ELF-1 (cell line): ENCODE results near the gene ZNRF3.
A peak's percentile ranks its signal among the peaks of the same experiment; 100 is the strongest.
"Not testable (repeated sequence)": the region's sequence is repeated elsewhere in the genome, so short reads cannot be mapped to it uniquely, and the experiment has no call there.

Experiments
- DNase-seq: peaks from one replicate; pipeline ENCODE4 v3.0.0-alpha.2; 2016; ENCODE audit warnings: low read depth, low spot score

Gene ZNRF3

DNA sequence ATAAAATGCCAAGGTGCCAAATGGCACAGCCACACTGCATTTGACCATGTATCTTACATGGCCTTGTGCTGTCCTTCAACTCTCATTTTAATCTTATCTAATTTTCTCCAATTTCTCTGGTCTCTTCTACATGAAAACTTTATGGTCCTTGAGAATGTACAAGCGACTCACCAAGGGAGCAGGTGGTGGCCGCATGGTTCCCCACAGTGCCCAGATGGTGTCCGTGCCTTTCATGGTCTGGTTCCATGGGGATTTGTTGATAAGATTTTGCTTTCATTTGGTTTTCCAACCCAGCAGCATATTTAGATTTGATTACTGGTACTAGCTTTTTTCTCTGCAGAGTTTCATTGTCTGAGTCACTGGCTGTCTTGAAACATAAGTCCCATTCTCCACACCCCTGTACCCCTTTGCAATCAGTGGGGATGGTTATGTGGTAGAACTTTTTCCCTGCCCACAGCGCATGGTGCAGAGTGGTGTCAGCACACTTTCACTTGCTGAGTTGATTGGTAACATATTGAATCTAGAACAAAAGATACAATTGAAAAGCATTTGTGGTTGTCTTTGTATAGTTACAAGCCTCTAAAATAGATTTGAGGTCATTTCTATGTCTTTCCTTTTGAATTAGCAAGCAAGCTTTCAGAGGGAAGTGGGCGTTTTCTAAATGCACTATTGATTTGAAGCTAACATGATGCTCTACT lies 24.1 kb downstream of the ZNRF3 start:
- DNase-seq = no peak

DNA sequence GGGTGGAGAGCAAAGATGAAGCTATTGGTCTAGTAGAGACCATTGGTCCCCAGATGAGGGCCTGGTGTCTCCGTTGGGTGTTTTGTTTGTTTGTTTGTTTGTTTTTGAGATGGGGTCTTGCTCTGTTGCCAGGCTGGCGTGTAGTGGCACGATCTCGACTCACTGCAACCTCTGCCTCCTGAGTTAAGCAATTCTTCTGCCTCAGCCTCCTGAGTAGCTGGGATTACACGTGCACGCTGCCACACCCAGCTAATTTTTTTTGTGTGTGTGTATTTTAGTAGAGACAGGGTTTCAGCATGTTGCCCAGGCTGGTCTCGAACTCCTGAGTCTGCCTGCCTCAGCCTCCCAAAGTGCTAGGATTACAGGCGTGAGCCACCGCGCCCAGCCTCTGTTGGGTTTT lies 25.4 kb downstream of the ZNRF3 start:
- DNase-seq = not testable (repeated sequence)

DNA sequence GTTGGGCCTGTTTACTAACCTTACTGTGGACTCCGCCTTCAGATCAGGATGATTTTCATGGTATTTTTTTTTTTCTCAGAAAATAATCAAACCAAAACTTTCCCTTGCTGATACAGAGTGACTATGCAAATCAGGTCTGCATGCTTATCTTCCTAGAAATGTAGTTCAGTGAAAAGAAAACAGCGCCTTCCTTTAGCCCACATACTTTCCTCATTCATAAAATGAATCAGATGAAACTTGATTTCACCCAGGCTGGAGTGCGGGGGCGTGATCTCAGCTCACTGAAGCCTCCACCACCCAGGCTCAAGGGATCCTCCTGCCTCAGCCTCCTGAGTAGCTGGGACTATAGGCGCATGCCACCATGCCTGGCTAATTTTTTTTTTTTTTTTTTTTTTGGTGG lies 26.0 kb downstream of the ZNRF3 start:
- no peak for DNase-seq

- DNase-seq = no peak
Observed at GRCh38 chr22:28910569-28911303, 27.4 kb downstream of the ZNRF3 start.

DNA sequence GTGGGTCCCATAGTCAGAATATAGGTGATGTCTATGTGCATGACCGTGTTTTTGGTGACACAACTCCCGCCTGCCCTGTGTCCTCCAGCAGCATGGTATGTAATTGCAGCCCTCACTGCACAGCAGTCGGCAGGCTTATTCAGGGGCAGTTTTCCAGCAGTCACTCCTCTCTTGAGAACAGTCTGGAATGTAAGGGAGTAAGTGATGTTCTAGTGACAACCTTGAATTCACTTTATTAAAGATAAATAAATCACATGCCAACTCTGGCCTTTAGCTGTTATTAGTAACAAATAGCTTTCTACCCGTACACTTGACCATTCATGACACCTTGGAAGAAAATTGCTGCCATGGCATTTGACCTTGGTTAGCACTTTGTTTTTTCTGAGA lies 27.9 kb downstream of the ZNRF3 start:
- no peak for DNase-seq

DNA sequence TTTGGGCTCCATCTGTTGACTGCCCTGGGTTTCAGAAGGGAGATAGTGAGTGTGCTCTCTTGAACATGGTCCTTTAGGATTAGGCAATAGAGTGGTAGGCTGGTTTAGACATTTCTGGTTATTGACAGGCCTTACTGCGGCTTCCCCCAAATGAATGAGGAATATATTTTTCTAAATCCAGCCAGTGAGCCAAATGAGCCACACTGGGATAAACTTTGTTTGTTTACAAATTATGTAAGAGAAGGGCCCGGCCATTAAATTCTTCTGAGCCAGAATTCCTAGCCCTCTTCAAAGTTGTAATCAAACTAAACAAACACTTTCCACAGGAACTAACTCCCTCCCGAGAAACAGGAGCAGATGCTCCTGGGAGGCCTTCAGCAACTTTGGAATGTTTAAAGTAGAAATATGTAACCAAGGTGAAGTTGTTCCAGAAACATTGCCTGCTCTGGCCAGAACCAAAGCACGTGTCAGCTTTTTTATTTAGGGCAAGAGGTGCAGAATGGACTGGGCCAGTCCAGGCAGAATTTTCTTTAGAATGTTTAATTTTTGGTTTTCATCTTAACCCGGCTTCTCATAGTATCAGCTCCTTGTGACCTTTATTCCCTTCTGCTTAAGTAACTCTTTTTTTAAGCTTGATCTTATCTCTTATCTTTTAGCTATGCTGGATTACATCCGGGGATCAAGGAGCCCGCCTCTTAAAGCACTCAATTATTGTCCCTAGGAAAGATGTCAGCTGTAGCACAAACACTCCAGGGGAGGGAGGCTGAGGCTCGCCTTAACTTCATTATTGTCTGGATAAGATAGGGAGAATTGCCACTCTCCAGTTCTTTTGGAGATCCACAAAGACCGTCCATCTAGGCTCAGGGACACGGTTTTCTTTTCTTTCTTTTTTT lies 28.7 kb downstream of the ZNRF3 start:
- peak; percentile 35 for DNase-seq

- DNase-seq = no peak
Observed at GRCh38 chr22:28914201-28914600, 30.8 kb downstream of the ZNRF3 start.

DNA sequence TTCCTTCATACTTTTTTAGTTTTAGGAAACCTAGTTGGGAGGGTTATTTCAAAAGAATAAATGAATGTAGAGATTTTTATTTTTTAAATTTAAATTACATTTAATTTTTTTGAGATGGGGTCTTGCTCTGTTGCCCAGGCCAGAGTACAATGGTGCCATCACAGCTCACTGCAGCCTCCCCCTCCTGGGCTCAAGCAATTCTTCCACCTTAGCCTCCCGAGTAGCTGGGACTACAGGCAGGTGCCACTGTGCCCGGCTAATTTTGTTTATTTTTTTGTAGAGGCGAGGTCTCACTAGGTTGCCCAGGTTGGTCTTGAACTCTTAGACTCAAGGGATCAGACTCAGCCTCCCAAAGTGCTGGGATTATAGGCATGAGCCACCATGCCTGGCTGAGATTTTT lies 32.6 kb downstream of the ZNRF3 start:
- no peak for DNase-seq

GRCh38 chr22:28917747-28918549 lies 34.6 kb downstream of the ZNRF3 start:
- peak; percentile 79 for DNase-seq

GRCh38 chr22:28918550-28919271 lies 35.3 kb downstream of the ZNRF3 start:
- peak; percentile 77 for DNase-seq

DNA sequence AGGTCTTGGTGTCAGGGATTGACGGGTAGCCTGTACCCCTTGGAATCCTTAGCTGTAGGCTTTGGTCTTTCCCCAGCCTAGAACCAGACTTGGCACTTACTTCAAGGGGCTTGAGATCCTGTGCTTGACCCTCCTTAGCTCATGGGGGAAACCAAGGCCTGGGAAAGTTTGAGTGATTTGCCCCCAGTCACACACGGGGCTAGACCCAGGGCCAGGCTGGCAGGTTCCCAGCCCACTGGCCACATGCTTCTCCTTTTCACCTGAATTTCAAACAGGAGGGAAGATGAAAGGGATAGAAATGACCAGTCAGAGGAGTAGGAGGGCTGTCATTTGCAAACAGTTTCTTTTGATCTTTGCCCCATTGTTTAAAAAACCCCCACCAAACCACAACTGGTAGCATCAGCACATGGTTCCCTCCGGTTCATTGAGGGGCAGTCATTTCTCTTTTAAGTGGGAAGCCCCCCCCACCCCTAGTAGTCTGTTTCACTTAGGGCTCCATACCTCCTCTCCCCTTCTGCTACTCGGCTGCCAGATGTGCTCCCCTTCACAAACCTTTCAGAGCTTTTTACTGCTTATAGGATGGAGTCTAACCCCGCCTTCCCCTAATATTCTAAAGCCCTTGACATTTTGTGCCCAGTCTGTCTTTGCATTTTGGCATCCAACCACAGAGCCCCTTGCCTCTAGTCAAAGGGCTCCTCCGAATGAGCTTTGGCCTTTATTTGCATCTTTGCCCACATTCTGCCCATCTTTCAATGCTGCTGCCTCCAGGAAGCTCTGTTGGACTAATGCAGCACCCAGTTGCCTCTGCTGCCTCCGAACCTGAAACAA lies 37.6 kb downstream of the ZNRF3 start:
- DNase-seq = peak; percentile 61

- no peak for DNase-seq
Observed at GRCh38 chr22:28921585-28921879, 38.2 kb downstream of the ZNRF3 start.

GRCh38 chr22:28922540-28923244 lies 39.3 kb downstream of the ZNRF3 start:
- DNase-seq = peak; percentile 48

DNA sequence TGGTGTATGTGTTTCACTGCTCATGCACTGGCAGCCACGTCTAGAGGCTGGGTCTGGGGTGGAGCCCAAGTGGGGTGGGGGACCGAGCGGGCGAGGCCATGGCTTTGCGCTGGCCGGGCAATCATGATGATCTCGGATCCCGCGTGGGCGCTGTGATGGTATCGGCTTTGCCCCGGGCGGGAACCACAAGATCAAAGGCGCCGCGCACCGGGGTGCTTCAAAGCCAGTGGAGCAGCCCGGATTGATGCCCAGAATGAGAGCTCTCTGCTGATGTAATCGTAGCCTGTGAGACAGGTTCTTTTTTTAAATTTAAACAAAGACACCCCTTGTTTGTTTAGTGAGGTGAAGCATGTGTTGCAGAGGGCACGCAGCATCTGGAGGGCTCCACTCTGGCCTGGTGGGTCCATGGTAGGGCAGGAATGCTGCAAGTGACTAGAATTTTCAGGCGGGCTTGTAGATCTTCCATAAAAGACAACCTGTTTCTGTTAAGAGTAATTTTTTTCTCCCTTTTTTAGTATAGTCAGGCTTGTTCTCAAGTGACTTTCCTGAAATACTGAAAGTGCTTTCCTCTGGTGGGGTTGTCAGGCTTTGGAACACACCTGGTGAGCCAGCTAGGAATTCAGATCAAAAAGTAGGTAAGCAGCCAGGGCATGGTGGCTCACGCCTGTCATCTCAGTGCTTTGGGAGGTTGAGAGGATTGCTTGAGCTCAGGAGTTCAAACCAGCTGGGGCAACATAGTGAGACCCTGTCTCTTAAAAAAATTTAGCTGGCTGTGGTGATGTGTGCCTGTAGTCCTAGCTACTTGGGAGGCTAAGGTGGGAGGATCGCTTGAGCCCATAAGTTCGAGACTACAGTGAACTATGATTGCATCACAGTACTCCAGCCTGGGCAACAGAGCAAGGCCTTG lies 40.7 kb downstream of the ZNRF3 start:
- DNase-seq = peak; percentile 75

- DNase-seq = no peak
Observed at GRCh38 chr22:28925916-28926315, 42.5 kb downstream of the ZNRF3 start.

DNA sequence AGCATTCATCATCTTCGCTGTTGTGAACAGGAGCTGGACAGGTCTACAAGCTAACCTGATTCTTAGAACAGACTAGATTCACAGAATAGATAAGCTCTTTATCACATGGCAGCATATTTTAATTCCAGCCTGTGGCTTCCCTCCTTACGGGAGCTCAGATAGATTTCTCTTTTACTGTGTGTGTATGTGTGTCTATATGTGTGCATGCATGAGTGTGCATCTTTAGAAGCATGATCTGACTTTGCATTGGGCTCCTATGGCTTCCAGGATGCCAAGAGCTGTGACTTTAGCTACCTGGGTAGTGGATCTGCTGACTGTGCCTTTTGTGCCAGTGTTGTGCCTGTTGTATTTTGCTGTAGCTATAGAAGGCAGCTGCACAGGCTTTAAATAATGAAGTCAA lies 44.3 kb downstream of the ZNRF3 start:
- no peak for DNase-seq

DNA sequence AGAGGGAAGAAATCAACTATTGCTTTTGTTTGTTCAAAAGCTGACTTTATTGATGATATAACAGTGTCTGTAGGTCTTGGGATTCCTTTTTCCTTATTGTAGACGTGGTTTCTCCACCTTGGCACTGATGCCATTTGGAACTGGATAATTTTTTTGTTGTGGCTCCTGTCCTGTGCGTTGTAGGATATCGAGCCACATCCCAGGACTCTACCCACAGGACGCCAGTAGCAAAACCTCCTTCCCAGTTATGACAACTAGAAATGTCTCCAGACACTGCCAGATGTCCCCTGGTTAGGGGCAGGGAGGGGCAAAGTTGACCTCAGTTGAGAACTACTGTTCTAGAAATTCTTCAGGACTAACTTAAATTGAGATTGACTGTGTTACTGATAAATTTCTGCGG lies 45.8 kb downstream of the ZNRF3 start:
- DNase-seq = no peak

DNA sequence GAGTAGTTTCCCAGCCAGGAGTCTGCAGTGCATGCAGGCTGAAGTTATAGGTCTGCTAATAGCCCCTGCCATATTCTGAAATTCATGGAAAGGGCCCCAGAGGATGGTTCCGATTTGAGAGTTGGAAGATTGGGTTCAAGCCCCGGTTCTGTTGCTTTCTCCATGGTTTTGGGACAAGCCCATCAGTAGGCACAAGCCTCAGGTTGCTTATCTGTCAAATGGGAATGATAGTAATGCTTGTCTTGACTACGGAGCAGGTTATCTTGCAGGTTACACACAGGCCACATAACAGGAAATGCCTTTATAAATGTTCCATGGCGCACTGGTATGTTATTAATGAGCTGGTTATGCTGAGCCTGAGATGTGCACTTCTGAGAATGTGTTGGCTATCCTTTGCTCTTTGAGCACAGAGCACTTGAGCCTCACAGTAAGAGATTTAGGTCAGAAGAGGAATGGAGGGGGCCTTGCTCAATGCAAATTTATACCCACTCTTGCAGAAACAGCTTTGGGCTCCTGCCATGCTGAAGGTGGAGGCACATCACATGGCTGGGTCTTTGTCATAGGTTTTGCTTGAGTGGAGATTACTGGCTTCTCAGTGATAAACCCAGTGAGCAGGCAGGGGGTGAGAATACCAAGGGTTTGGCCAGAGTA lies 47.1 kb downstream of the ZNRF3 start:
- no peak for DNase-seq
